Mesenchymal stem cell (in vitro differentiated cells and primary cell): ENCODE results near the gene PSMD8. TPM values are rescaled to one million over a fixed set of nuclear protein-coding genes. Genes with fewer than 3 reads are reported as not detected.

Source experiments
- DNase-seq: peaks from one replicate; pipeline ENCODE4 v3.0.0-alpha.2; 2013
- H2AFZ ChIP-seq: one replicate; pipeline ENCODE4 v1.6.1; 2013; ENCODE audit warnings: low read depth, mild to moderate bottlenecking, control low read depth, inconsistent platforms, low read length, moderate library complexity
- H2AK5ac ChIP-seq: 2 replicates; pipeline ENCODE4 v1.6.1; 2013; ENCODE audit warnings: low read length, moderate library complexity, mild to moderate bottlenecking, inconsistent platforms; ENCODE audit not compliant: severe bottlenecking
- H2BK120ac ChIP-seq: one replicate; pipeline ENCODE4 v1.6.1; 2013; ENCODE audit warnings: low read depth, mild to moderate bottlenecking, inconsistent platforms, low read length, moderate library complexity
- H2BK12ac ChIP-seq, 2 experiments: one replicate each; pipeline ENCODE4 v1.6.1; 2013; ENCODE audit warnings: inconsistent platforms in 2 of 2, low read length in 2 of 2, mild to moderate bottlenecking in 2 of 2, moderate library complexity in 2 of 2, control low read depth in 1 of 2
- H2BK15ac ChIP-seq: one replicate; pipeline ENCODE4 v1.6.1; 2013; ENCODE audit warnings: mild to moderate bottlenecking, low read depth, inconsistent platforms; ENCODE audit not compliant: poor library complexity, severe bottlenecking
- H2BK5ac ChIP-seq: 2 replicates; pipeline ENCODE4 v1.6.1; 2013; ENCODE audit warnings: low read depth, mild to moderate bottlenecking, low read length, control low read depth, inconsistent platforms; ENCODE audit not compliant: poor library complexity, severe bottlenecking
- H3K14ac ChIP-seq, 2 experiments: one replicate each; pipeline ENCODE4 v1.6.1; 2013; ENCODE audit warnings: inconsistent platforms in 2 of 2, low read length in 2 of 2, control low read depth in 1 of 2, mild to moderate bottlenecking in 1 of 2, moderate library complexity in 1 of 2
- H3K18ac ChIP-seq, 2 experiments: one replicate each; pipeline ENCODE4 v1.6.1; 2013; ENCODE audit warnings: inconsistent platforms in 2 of 2, low read length in 2 of 2, control low read depth in 1 of 2, low read depth in 1 of 2, mild to moderate bottlenecking in 1 of 2
- H3K23ac ChIP-seq, 2 experiments: one replicate each; pipeline ENCODE4 v1.6.1; 2013; ENCODE audit warnings: inconsistent platforms in 2 of 2, low read length in 2 of 2, mild to moderate bottlenecking in 2 of 2, moderate library complexity in 2 of 2, control low read depth in 1 of 2
- H3K27ac ChIP-seq: 2 replicates; pipeline ENCODE4 v1.5.1; 2013; ENCODE audit warnings: mild to moderate bottlenecking, moderate library complexity, low read length, control low read depth, inconsistent platforms; ENCODE audit not compliant: poor library complexity, severe bottlenecking
- H3K27me3 ChIP-seq, 2 experiments: 2 replicates each; pipeline versions ENCODE4 v1.6.1 to v1.7.0; 2013; ENCODE audit warnings: low read length in 2 of 2, mild to moderate bottlenecking in 2 of 2, moderate library complexity in 2 of 2, control low read depth in 1 of 2, inconsistent platforms in 1 of 2; ENCODE audit not compliant: control insufficient read depth in 1 of 2, insufficient read depth in 1 of 2
- H3K36me3 ChIP-seq, 2 experiments: 2 replicates each; pipeline versions ENCODE4 v1.6.1 to v1.7.0; 2013; ENCODE audit warnings: low read length in 2 of 2, control low read depth in 1 of 2, inconsistent platforms in 1 of 2, low read depth in 1 of 2, mild to moderate bottlenecking in 1 of 2; ENCODE audit not compliant: insufficient read depth in 2 of 2, control insufficient read depth in 1 of 2
- H3K4ac ChIP-seq, 2 experiments: one replicate each; pipeline ENCODE4 v1.6.1; 2013; ENCODE audit warnings: inconsistent platforms in 2 of 2, low read length in 2 of 2, mild to moderate bottlenecking in 2 of 2, moderate library complexity in 2 of 2, control low read depth in 1 of 2, low read depth in 1 of 2
- H3K4me1 ChIP-seq: 2 replicates; pipeline ENCODE4 v1.6.1; 2013; ENCODE audit warnings: low read depth, low read length, control low read depth; ENCODE audit not compliant: control insufficient read depth, insufficient read depth
- H3K4me2 ChIP-seq: 2 replicates; pipeline ENCODE4 v1.6.1; 2013; ENCODE audit warnings: low read length, mild to moderate bottlenecking, inconsistent platforms; ENCODE audit not compliant: poor library complexity, severe bottlenecking
- H3K4me3 ChIP-seq, 2 experiments: 2 replicates each; pipeline versions ENCODE4 v1.5.1 to v1.7.0; 2013; ENCODE audit warnings: low read length in 2 of 2, mild to moderate bottlenecking in 2 of 2, control low read depth in 1 of 2, low read depth in 1 of 2; ENCODE audit not compliant: insufficient read depth in 1 of 2
- H3K79me1 ChIP-seq: replicated peaks from 2 replicates; pipeline ENCODE4 v1.6.1; 2013; ENCODE audit warnings: mild to moderate bottlenecking, control low read depth, low read length, inconsistent platforms; ENCODE audit not compliant: poor library complexity, severe bottlenecking
- H3K9ac ChIP-seq: 2 replicates; pipeline ENCODE4 v1.7.0; 2013; ENCODE audit warnings: mild to moderate bottlenecking, low read length, moderate library complexity
- H3K9me3 ChIP-seq: 2 replicates; pipeline ENCODE4 v1.7.0; 2013; ENCODE audit warnings: mild to moderate bottlenecking, low read length; ENCODE audit not compliant: control insufficient read depth
- H4K8ac ChIP-seq: one replicate; pipeline ENCODE4 v1.6.1; 2013; ENCODE audit warnings: inconsistent platforms, mild to moderate bottlenecking, low read length, moderate library complexity
- H4K91ac ChIP-seq: one replicate; pipeline ENCODE4 v1.6.1; 2013; ENCODE audit warnings: mild to moderate bottlenecking, low read length, inconsistent platforms
- WGBS: methylation state at CpG from one replicate; pipeline ENCODE4 v1.1.7; 2013; ENCODE audit warnings: mixed read lengths; 5-methylcytosine and 5-hydroxymethylcytosine counted together
- polyA plus RNA-seq, 2 experiments: library from polyadenylated mRNA; stranded (reverse); fragments of 200-250 nt; gene quantifications; one replicate each; pipeline ENCODE4 v1.2.3, GENCODE V29; 2013

PSMD8 gene
- polyA plus RNA-seq (2013, experiment 1 of 2): 237 TPM
- polyA plus RNA-seq (2013, experiment 2 of 2): 242 TPM

DNA sequence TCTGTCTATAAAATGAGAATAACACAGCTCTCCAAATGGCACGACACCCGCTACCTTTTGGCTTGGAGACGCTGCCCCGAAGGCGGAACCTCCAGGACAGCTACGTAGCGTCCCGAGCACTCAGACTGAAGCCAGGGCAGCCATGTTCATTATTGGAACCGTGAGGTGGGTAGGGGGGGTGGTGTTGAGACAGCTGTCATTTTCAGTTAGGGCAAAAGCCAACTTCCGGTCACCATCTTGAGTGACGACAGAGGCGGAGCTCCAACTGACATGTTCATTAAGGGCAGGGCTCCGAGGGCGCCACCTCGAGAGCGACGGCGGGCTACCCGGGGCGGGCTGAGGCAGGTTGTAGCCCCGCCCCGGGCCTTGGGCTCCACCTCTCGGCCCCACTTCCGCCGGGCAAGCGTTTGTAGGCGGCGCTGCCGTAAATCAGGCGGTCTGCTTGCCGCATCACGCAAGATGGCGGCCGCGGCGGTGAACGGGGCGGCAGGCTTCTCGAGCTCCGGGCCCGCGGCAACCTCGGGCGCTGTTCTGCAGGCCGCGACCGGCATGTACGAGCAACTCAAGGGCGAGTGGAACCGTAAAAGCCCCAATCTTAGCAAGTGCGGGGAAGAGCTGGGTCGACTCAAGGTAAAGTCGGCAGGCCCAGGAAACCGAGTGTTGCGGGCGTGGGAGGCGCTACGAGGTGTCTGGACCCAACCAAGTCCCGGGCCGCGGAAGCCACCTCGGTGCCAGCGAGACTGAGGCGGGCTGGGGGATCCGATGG is at the start of gene PSMD8:
Gene PSMD8 (plus strand): TSS at position 240 of the 766 bp plus-strand sequence. CDS start 31 bp downstream, at position 271.
- under 1% methylated on average over 65 of the region's 65 CpGs for WGBS
- Histone ChIP-seq H2BK120ac (no peak within 1 kb of the TSS), H3K9ac (peak within 1 kb of the TSS; percentile 99), H3K9me3 (no peaks in the 10 kb centered on the region), H2BK15ac (peak within 1 kb of the TSS; percentile 15), H3K4me1 (peaks cover 9% of the 10 kb centered on the region), H2BK12ac (no peak within 1 kb of the TSS), H3K27ac (peak within 1 kb of the TSS; percentile 91), H2BK5ac (peak within 1 kb of the TSS; percentile 69), H2AFZ (peak within 1 kb of the TSS; percentile 87), H3K79me1 (peaks cover 6% of the 10 kb centered on the region), H3K27me3 (peaks cover 8 to 20% of the 10 kb centered on the region in 2 experiments), H3K4ac (peak within 1 kb of the TSS; percentile 93 to 96), H3K23ac (no peak within 1 kb of the TSS), H3K18ac (peak within 1 kb of the TSS; percentile 65 to 95), H3K14ac (peak within 1 kb of the TSS in 1 of 2 experiments; percentile 45), H3K4me2 (peak within 1 kb of the TSS; percentile 88), H3K36me3 (peaks cover 25 to 28% of the 10 kb centered on the region in 2 experiments), H3K4me3 (peak within 1 kb of the TSS; percentile 87 to 97), H4K8ac (peak within 1 kb of the TSS; percentile 92), H4K91ac (peak within 1 kb of the TSS; percentile 73), H2AK5ac (no peak within 1 kb of the TSS)
- peak; percentile 98 for DNase-seq

DNA sequence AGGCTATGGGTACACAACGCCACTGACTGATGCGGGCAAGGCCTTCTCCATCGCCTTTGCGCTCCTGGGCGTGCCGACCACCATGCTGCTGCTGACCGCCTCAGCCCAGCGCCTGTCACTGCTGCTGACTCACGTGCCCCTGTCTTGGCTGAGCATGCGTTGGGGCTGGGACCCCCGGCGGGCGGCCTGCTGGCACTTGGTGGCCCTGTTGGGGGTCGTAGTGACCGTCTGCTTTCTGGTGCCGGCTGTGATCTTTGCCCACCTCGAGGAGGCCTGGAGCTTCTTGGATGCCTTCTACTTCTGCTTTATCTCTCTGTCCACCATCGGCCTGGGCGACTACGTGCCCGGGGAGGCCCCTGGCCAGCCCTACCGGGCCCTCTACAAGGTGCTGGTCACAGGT is 47.8 kb upstream of the PSMD8 start:
- WGBS: 95% methylated on average over 22 of the region's 22 CpGs
- no peak overlapping the region for H3K9ac ChIP-seq
- H3K27me3 ChIP-seq: no peaks in the 10 kb centered on the region
- H3K4me3 ChIP-seq: no peak overlapping the region
- H2BK15ac ChIP-seq: no peak overlapping the region
- H2BK5ac ChIP-seq: no peak overlapping the region
- H3K4ac ChIP-seq: no peak overlapping the region
- DNase-seq: no peak
- H4K91ac ChIP-seq: no peak overlapping the region
- no peaks in the 10 kb centered on the region for H3K4me1 ChIP-seq
- no peak overlapping the region for H2BK120ac ChIP-seq
- peaks cover 2% of the 10 kb centered on the region for H3K79me1 ChIP-seq
- H3K36me3 ChIP-seq: peaks cover 5 to 31% of the 10 kb centered on the region in 2 experiments
- H2BK12ac ChIP-seq: no peak overlapping the region
- no peak overlapping the region for H2AK5ac ChIP-seq
- H2AFZ ChIP-seq: no peak overlapping the region
- H3K23ac ChIP-seq: no peak overlapping the region
- H3K4me2 ChIP-seq: no peak overlapping the region
- no peak overlapping the region for H3K18ac ChIP-seq
- H3K9me3 ChIP-seq: no peaks in the 10 kb centered on the region
- H3K14ac ChIP-seq: no peak overlapping the region
- no peak overlapping the region for H4K8ac ChIP-seq
- H3K27ac ChIP-seq: no peak overlapping the region

DNA sequence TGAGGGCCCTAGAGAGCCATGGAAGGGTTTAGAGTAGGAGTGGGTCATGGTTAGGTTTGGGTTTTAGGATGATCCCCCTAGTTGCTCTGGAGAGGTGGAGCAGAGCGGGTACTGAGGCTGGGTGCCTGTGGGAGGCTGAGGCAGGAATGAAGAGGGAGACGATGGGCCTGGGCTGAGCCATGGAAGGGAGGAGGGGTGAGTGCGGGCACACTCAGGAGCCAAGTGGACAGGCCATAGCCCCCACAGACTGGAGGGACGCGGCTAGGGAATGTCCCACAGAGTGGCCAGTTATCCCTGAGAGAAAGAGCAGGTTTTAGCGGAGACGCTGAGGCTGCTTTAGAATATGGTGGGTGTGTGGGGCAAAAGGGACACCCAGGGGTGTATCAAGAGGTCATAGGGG is 44.7 kb upstream of the PSMD8 start:
- no peak for DNase-seq
- Histone ChIP-seq H3K4me2 (no peak overlapping the region), H3K36me3 (peaks cover 5 to 28% of the 10 kb centered on the region in 2 experiments), H3K9ac (no peak overlapping the region), H2BK5ac (no peak overlapping the region), H3K4ac (no peak overlapping the region), H2AK5ac (no peak overlapping the region), H3K4me1 (no peaks in the 10 kb centered on the region), H2BK15ac (no peak overlapping the region), H3K27me3 (no peaks in the 10 kb centered on the region), H2BK120ac (no peak overlapping the region), H3K14ac (no peak overlapping the region), H3K79me1 (peaks cover 2% of the 10 kb centered on the region), H4K91ac (no peak overlapping the region), H3K4me3 (no peak overlapping the region), H4K8ac (no peak overlapping the region), H2BK12ac (no peak overlapping the region), H3K23ac (no peak overlapping the region), H3K9me3 (no peaks in the 10 kb centered on the region), H3K27ac (no peak overlapping the region), H2AFZ (no peak overlapping the region), H3K18ac (no peak overlapping the region)
- 90% methylated on average over 7 of the region's 7 CpGs for WGBS

DNA sequence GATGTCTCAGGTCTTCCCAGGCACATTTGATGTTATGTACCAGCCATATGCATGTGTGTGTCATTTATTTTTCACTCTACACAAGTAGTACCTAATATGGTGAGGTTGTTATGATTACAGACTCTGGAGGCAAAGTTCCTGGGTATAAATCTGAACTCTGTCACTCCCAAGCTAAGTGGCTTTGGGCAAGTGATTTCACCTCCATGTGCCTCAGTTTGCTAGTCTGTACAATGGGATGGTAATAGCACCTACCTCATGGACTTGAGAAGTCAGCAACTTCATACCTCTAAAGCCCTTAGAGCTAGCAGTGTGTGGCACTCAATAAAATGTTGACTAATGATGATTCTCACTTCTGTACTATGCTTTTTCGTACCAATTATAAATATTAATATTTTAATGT is 42.6 kb upstream of the PSMD8 start:
- Histone ChIP-seq H3K4me3 (no peak overlapping the region), H4K91ac (no peak overlapping the region), H3K79me1 (no peaks in the 10 kb centered on the region), H2BK120ac (no peak overlapping the region), H3K36me3 (peaks cover 5 to 17% of the 10 kb centered on the region in 2 experiments), H3K27me3 (no peaks in the 10 kb centered on the region), H2BK5ac (no peak overlapping the region), H2BK12ac (no peak overlapping the region), H3K4me1 (no peaks in the 10 kb centered on the region), H3K4me2 (no peak overlapping the region), H4K8ac (no peak overlapping the region), H3K18ac (no peak overlapping the region), H3K4ac (no peak overlapping the region), H2BK15ac (no peak overlapping the region), H3K23ac (no peak overlapping the region), H3K9me3 (no peaks in the 10 kb centered on the region), H3K27ac (no peak overlapping the region), H2AK5ac (no peak overlapping the region), H2AFZ (no peak overlapping the region), H3K9ac (no peak overlapping the region), H3K14ac (no peak overlapping the region)
- no peak for DNase-seq
- no CpG with 5 or more reads among the region's 1 CpG for WGBS
